GM06990 (cell line): ENCODE results near the gene CD6.

Source experiments
- DNase-seq: peaks from one replicate; pipeline ENCODE4 v3.0.0-alpha.2; 2011; ENCODE audit not compliant: insufficient read length; ENCODE audit errors: extremely low read depth
- H3K27me3 ChIP-seq: replicated peaks from 2 replicates; pipeline ENCODE4 v1.6.0; 2011; ENCODE audit warnings: low read length; ENCODE audit not compliant: control insufficient read depth, insufficient read depth
- H3K36me3 ChIP-seq: 2 replicates; pipeline ENCODE4 v1.5.1; 2011; ENCODE audit warnings: low read length; ENCODE audit not compliant: control insufficient read depth, insufficient read depth
- H3K4me3 ChIP-seq: replicated peaks from 2 replicates; pipeline ENCODE4 v1.5.1; 2011; ENCODE audit warnings: low read depth, mild to moderate bottlenecking, control low read depth, low read length
- CTCF ChIP-seq: IDR thresholded peaks from 2 replicates; pipeline ENCODE4 v1.5.1; 2011; ENCODE audit warnings: low read length, control low read depth, mild to moderate bottlenecking, inconsistent platforms; ENCODE audit not compliant: insufficient read depth, poor library complexity, severe bottlenecking

The CD6 gene

GRCh38 chr11:61068581-61068980 lies 97.1 kb downstream of the CD6 start:
- no peak overlapping the region for H3K4me3 ChIP-seq
- 0 out of 2 replicates have a peak, but pooled peaks cover 1% of the 10 kb centered on the region for H3K36me3 ChIP-seq
- DNase-seq = no peak
- no peaks in the 10 kb centered on the region for H3K27me3 ChIP-seq
- TF ChIP-seq CTCF = no peak

GRCh38 chr11:61069427-61069826 lies 97.9 kb downstream of the CD6 start:
- Histone ChIP-seq H3K36me3 (0 out of 2 replicates have a peak, but pooled peaks cover 1% of the 10 kb centered on the region), H3K27me3 (no peaks in the 10 kb centered on the region), H3K4me3 (no peak overlapping the region)
- TF ChIP-seq CTCF = no peak
- DNase-seq = no peak
